ENCODE data around the gene TMEM161B.

DNA sequence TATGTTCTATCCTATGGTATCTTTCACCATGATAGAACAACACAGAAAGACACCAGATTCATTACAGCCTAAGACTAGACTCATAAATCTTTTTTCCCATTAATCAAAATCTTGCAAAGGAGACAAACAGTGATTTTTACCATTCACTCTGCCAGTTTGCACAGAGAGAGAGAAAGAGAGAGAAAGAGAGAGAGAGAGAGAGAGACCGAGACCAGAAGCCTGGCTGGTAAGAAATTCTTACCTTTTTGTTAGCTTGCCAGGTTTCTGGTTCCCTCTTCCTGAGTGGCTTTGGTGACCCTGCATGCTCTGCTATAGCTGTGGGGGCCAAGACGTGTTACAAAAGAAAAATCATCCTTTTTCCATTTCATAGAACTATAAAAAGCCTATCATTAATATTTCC is 18.6 kb downstream of the TMEM161B start:
- TF ChIP-seq, protein P1, sequence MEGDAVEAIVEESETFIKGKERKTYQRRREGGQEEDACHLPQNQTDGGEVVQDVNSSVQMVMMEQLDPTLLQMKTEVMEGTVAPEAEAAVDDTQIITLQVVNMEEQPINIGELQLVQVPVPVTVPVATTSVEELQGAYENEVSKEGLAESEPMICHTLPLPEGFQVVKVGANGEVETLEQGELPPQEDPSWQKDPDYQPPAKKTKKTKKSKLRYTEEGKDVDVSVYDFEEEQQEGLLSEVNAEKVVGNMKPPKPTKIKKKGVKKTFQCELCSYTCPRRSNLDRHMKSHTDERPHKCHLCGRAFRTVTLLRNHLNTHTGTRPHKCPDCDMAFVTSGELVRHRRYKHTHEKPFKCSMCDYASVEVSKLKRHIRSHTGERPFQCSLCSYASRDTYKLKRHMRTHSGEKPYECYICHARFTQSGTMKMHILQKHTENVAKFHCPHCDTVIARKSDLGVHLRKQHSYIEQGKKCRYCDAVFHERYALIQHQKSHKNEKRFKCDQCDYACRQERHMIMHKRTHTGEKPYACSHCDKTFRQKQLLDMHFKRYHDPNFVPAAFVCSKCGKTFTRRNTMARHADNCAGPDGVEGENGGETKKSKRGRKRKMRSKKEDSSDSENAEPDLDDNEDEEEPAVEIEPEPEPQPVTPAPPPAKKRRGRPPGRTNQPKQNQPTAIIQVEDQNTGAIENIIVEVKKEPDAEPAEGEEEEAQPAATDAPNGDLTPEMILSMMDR (IDR thresholded peaks at IDR 0.05), result no peak
- no peak for TF ChIP-seq POLR2AphosphoS5 (IDR thresholded peaks at IDR 0.05)
- no peak for TF ChIP-seq POLR2A (IDR thresholded peaks at IDR 0.05)
- TF ChIP-seq EP300 (IDR thresholded peaks at IDR 0.05), result no peak

Data from upper lobe of left lung (tissue), 4 donors.